ENCODE data around the gene NAPB. TPM values are rescaled to one million over a fixed set of nuclear protein-coding genes. Genes with fewer than 3 reads are reported as not detected.
A peak's percentile ranks its signal among the peaks of the same experiment; 100 is the strongest.

Gene NAPB
- total RNA-seq, 6 experiments from 2014 or later: 3.2 to 5.8 (median 4.9) TPM

- no peak for DNase-seq
- H3K27me3 ChIP-seq: no peaks in the 10 kb centered on the region
- WGBS (ENCODE audit: insufficient coverage, low coverage, low lambda C conversion rate, missing lambda C conversion rate): 62% methylated on average over 3 of the region's 5 CpGs
- intact Hi-C loops (cut with DNase I): loop anchor here (5.0 to 10.0 kb wide), 2 partner anchors 160 to 162 kb away; partner anchors contain the start of gene CST9 (in 1 of the 2)
- no peaks in the 10 kb centered on the region for H3K4me1 ChIP-seq
- H3K9me3 ChIP-seq: no peaks in the 10 kb centered on the region
- H3K36me3 ChIP-seq: no peaks in the 10 kb centered on the region
- TF ChIP-seq CTCF (IDR thresholded peaks at IDR 0.05): no peak
- TF ChIP-seq POLR2A (IDR thresholded peaks at IDR 0.05): no peak
- H3K27ac ChIP-seq: no peak overlapping the region
- ATAC-seq: no peak
- H3K4me3 ChIP-seq: no peak overlapping the region
These were observed 21.1 kb upstream of the NAPB start for GRCh38 chr20:23442436-23442835.

GRCh38 chr20:23441850-23442313, 20.6 kb upstream of the NAPB start:
- intact Hi-C loops (cut with DNase I): loop anchor here (5.0 to 10.0 kb wide), 2 partner anchors 160 to 163 kb away; partner anchors contain the start of gene CST9 (in 1 of the 2)
- WGBS (ENCODE audit: insufficient coverage, low coverage, low lambda C conversion rate, missing lambda C conversion rate): 6% methylated on average over 6 of the region's 8 CpGs
- Histone ChIP-seq H3K4me3 (no peak overlapping the region), H3K4me1 (peaks cover 0 to 1% (median 0%) of the 10 kb centered on the region in 4 donors), H3K27me3 (no peaks in the 10 kb centered on the region), H3K36me3 (no peaks in the 10 kb centered on the region), H3K27ac (no peak overlapping the region), H3K9me3 (no peaks in the 10 kb centered on the region)
- TF ChIP-seq CTCF (IDR thresholded peaks at IDR 0.05) (peak; percentile 58 to 93 (median 92)), POLR2A (IDR thresholded peaks at IDR 0.05) (no peak)
- peak; percentile 81 to 91 (median 88) for ATAC-seq
- DNase-seq: peak in 2 of 3 donors; percentile 40 to 61

- 89% methylated on average over 1 of the region's 2 CpGs for whole genome bisulfite sequencing (ENCODE audit: insufficient coverage, low coverage, low lambda C conversion rate, missing lambda C conversion rate)
- no peaks in the 10 kb centered on the region for H3K27me3 ChIP-seq
- no peak overlapping the region for H3K4me3 ChIP-seq
- DNase-seq (no peak), ATAC-seq (no peak)
- H3K36me3 ChIP-seq: no peaks in the 10 kb centered on the region
- H3K27ac ChIP-seq: no peak overlapping the region
- intact Hi-C loops (cut with DNase I): loop anchor here (5.0 to 10.0 kb wide), 2 partner anchors 162 to 165 kb away; partner anchors contain the start of gene CST9 (in 1 of the 2)
- TF ChIP-seq POLR2A (IDR thresholded peaks at IDR 0.05) (no peak), CTCF (IDR thresholded peaks at IDR 0.05) (no peak)
- H3K4me1 ChIP-seq: peaks cover 0 to 11% (median 3%) of the 10 kb centered on the region in 4 donors
- no peaks in the 10 kb centered on the region for H3K9me3 ChIP-seq
These were observed 18.7 kb upstream of the NAPB start for GRCh38 chr20:23440004-23440403.

GRCh38 chr20:23438661-23439060, 17.4 kb upstream of the NAPB start:
- H3K4me3 ChIP-seq: no peak overlapping the region
- no peaks in the 10 kb centered on the region for H3K27me3 ChIP-seq
- no peak overlapping the region for H3K27ac ChIP-seq
- no peaks in the 10 kb centered on the region for H3K36me3 ChIP-seq
- intact Hi-C loops (cut with DNase I): no loop called here
- 78% methylated on average over 4 of the region's 5 CpGs for WGBS (ENCODE audit: insufficient coverage, low coverage, low lambda C conversion rate, missing lambda C conversion rate)
- no peaks in the 10 kb centered on the region for H3K9me3 ChIP-seq
- DNase-seq: no peak
- ATAC-seq: no peak
- peaks cover 0 to 11% (median 3%) of the 10 kb centered on the region in 4 donors for H3K4me1 ChIP-seq
- no peak for TF ChIP-seq POLR2A (IDR thresholded peaks at IDR 0.05)
- TF ChIP-seq CTCF (IDR thresholded peaks at IDR 0.05): no peak

Data from right lobe of liver (tissue), 6 donors.